ENCODE measurements around the gene TENT5A.
"Not testable (repeated sequence)": the region's sequence is repeated elsewhere in the genome, so short reads cannot be mapped to it uniquely, and the experiment has no call there.

TENT5A gene

DNA sequence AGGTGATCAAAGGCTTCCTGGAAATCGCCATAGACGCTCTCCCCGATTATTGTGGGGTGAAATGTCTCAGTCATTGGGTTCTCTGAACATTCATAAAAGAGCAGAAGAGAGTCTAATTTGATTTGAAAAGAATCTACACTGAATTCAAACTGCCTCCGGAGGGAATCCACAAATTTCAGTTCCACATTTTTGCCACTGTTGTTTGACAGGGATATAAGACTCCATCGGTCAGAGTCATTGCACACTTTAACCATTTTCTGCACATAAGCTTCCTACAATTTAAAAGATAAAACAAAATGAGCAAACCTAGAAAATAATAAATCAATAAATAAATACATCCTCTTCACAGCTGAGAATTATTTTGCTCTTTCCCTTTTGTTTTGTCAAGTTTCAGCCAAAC lies 2.3 kb downstream of the TENT5A start:
- no peak for DNase-seq (ENCODE audit: low read depth)

GRCh38 chr6:81749707-81750106 lies 2.8 kb downstream of the TENT5A start:
- DNase-seq (ENCODE audit: low read depth), result no peak

DNA sequence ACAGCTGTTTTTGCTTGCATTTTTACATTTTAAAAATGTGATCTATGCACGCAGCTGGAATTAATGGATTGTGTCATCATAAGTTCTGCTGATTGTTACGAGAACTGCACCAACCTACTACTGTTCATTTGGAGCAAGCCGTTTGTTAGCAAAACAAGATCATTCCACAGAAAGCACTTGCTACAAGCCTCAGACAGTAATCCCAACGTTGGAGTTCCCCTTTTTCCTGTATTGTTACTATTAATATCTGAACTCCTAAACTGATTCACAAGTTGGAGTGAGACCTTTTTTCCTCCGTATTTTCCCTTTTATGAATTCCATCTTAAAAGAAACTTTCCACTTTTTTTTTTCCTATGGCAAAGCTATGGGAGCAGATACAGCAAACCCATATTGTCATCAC lies 3.5 kb downstream of the TENT5A start:
- no peak for DNase-seq (ENCODE audit: low read depth)

DNA sequence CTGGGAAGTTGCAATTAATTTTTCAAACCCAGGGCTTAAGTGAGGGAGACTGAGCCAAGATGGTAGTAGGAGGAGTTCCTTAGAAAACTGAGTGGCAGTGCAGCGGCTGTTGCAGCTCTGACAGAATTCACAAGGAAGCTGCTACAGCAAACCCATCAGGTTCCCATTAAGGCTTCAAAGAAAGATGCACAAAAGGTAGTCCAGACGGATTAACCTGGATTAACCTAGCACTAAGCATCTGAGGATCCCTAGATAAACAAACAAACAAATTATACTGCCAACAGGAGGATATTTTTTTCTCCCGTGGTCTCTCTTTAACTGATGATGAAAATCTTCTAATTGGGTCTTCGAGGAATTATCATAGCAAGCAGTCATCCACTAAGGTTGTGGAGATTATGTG lies 5.2 kb downstream of the TENT5A start:
- DNase-seq (ENCODE audit: low read depth), result no peak

DNA sequence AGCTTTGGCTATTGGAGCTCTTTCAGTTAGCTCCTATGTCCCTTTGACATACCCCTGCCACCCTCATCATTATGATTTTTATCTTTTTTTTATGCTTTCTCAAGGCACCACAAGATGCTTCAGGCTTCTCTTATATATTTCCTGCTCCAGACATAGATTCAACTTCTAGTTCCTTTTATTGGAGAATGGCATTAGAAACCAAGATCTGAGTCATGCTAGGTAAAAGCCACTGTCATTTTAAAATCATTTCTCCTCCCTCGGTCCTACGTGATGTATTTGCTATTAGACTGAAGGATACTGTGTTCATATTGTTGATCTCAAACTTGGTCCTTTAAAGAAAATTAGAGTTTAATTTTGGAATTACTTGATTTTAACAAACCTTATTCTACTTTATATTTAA lies 8.3 kb downstream of the TENT5A start:
- DNase-seq (ENCODE audit: low read depth), result no peak

DNA sequence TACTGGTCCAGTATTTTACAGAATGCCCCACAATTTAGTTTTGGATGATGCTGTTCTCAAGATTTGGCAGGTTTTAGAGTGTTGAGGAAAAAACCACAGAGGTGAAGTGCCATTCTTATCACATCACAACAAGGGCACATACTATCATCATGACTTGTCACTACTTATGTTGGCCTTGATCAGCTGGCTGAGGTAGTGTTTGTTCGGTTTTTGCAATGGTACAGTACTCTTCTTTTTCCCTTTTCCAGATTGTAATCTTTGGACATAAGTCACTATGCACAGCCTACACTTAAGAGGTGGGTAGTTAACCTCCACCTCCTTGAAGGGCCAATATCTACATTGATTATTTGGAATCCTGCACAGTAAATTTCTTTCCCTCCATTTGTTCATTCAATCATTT lies 8.8 kb downstream of the TENT5A start:
- DNase-seq (ENCODE audit: low read depth), result no peak

DNA sequence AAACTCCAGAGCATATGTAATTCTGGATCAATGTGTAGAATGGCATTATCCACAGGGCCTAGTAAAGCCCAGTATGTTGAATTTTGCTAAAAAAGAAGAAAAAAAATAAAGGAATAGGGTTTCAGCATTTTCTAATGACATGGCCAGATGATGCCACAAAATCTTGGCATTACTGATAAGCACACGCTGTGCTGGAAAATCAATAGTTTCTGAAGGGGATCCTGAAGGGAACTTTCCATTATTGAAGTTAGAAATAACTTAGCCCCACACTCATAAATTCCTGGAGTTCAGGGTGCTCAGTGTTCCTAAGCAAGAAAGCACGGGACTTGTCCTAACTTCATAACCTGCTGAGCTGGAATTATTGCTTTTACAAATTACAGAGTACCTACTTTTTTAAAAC lies 10.8 kb downstream of the TENT5A start:
- no peak for DNase-seq (ENCODE audit: low read depth)

DNA sequence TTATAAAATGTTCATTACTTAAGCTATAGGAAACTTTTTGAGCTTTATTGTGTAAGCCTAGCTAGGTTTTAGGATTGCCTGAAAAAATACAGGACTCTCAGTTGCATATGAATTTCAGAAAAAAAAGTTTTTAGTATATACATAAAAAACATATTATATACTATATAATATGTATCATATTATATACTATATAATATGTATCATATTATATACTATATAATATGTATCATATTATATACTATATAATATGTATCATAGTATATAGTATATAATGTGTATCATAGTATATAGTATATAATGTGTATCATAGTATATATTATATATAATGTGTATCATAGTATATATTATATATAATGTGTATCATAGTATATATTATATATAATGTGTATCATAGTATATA lies 11.9 kb downstream of the TENT5A start:
- DNase-seq (ENCODE audit: low read depth), result not testable (repeated sequence)

- no peak for DNase-seq (ENCODE audit: low read depth)
Measured at GRCh38 chr6:81739230-81740195, 13.0 kb downstream of the TENT5A start.

GRCh38 chr6:81736428-81736827 lies 16.1 kb downstream of the TENT5A start:
- DNase-seq (ENCODE audit: low read depth), result no peak

DNA sequence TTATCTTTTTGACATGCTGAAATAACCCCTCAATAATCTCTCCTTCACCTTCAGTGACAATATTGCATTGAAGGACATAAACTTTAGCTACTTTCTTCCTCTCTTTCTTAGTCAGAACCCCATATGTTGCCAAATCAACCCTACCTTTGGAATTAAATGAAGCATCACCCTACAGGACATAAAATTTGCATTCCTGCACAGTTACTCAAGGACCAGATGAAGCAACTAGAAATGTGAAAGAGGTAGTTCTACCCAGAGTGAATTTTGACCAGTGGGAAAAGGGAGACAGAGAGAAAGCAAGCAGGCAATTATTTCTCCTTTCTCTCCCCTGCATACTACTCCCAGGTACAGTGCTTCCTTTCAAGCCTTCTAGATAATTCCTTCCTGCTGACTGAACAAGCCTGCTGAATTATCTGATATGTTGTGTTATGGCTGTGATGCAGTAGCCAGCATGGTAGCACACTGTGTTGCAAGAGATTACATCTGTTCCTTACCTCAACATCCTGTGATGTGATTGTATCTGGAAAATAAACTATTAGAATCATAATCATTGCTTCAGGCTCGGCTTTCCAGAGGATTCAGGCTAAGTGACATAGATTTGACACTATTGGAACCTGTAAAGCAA lies 16.6 kb downstream of the TENT5A start:
- no peak for DNase-seq (ENCODE audit: low read depth)

GRCh38 chr6:81734500-81735150 lies 17.9 kb downstream of the TENT5A start:
- no peak for DNase-seq (ENCODE audit: low read depth)

DNA sequence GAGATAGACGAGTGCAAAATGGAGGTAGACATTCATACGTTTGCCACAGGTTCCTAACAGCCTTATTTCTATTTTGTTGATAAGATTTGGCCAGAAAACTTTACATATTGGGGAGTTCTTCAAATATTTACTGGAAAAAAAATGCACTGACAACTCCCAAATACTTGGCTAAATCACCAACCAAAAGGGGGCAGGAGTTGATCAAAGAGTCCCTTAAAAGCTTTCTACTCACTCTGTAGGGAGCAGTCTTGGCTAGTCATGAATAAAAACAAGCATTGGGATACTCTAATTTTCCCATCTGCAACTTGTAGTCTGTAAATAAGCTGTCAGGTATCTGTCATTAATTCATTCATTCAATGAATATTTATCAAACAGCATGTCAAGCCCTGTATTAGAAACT lies 18.4 kb downstream of the TENT5A start:
- no peak for DNase-seq (ENCODE audit: low read depth)

- no peak for DNase-seq (ENCODE audit: low read depth)
Measured at GRCh38 chr6:81731814-81732213, 20.7 kb downstream of the TENT5A start.

DNA sequence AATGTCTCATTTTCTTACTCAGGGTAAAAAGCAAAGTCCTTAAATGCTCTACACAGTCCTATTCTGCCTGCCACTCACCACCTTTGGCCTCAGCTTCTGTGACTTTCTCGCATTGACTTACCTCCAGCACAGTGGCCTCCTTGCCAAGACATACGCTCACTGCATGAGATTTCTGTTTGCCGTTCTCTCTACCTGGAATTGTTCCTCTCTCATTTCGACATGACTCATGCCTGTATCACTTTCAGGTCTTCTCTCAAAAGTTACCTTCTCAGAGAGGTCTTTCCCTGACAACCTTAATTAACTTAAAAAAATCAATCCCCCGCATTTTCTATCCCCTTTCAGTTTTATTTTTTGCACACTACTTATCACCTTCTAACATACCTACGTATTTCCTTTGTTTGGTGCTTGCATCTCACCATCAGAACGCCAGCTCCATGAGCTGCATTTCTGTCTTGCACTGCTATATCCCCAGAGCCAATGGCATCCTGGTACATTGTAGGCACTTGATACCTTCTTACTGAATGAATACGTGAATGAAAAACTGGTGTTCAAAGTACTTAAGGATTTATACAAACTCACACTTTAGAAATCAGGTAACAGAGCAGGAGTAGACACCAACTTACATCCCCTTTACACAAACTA lies 24.5 kb downstream of the TENT5A start:
- DNase-seq (ENCODE audit: low read depth), result no peak

GRCh38 chr6:81725127-81725526 lies 27.4 kb downstream of the TENT5A start:
- no peak for DNase-seq (ENCODE audit: low read depth)

- DNase-seq (ENCODE audit: low read depth), result no peak
Measured at GRCh38 chr6:81722506-81723223, 29.8 kb downstream of the TENT5A start.

GRCh38 chr6:81720427-81720826 lies 32.1 kb downstream of the TENT5A start:
- no peak for DNase-seq (ENCODE audit: low read depth)

DNA sequence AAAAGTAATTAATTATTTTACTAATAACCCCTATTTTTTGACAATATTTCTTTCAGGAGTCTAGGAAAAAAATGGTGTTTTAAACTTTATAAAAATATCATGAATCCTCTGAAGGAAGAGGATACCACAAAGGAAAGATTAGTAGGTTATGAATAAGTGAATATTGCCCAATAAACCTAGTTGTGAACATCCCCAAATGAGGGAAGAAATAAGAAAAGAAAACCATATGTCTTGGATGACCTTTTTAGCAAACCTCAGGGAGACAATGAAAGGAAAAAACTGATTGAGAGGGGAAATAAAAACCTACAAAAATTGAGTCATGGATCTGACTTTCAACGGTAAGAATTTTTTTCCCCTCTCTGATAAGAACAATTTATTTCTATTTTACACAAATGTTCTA lies 34.4 kb downstream of the TENT5A start:
- DNase-seq (ENCODE audit: low read depth), result no peak

DNA sequence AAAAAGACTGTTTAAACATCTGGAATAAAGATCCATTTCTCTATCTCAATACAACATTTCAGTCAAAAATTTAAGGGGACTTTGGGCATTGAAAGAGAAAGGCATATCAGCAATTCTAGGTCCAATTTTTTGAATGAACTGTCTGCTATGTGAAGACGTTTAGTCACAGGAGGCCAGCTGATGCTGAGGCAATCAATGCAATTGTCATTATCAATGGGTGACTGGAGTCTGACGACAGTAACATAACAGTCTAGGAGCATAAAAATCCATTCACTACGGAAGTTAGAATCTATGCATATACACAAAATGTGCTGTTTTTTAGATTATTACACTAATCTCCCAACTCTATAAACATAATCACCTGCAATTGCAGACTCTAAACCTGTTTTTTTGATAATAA lies 37.8 kb downstream of the TENT5A start:
- DNase-seq (ENCODE audit: low read depth), result no peak

DNA sequence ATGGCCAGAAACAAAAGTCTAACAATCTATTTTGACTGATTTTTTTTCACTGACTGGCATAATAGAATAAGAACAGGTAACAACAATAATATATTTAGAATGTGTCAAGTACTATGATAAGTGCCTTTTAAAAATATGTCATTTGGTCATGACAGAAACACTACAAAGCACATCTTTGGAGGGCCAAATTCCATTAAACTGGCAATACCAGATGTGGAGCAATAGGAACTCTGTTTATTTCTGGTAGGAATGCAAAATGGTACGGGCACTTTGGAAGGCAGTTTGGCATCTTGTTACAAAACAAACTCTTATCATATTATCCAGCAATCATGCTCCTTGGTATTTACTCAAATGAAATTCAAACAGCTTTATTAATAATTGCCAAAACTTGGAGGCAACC lies 39.3 kb downstream of the TENT5A start:
- DNase-seq (ENCODE audit: low read depth), result no peak
